GM21381 (cell line): ENCODE data around the gene CIDEA.

Source experiments
- ATAC-seq: cut with Tn5 transposase; IDR thresholded peaks from one replicate; pipeline ENCODE4 v1.9.1; 2021; ENCODE audit warnings: mild to moderate bottlenecking, moderate library complexity; ENCODE audit not compliant: unreplicated experiment

The CIDEA gene

GRCh38 chr18:12317664-12318333 lies 63.6 kb downstream of the CIDEA start:
- ATAC-seq: no peak

GRCh38 chr18:12318334-12318697 lies 64.2 kb downstream of the CIDEA start:
- no peak for ATAC-seq

GRCh38 chr18:12318857-12319256 lies 64.7 kb downstream of the CIDEA start:
- no peak for ATAC-seq

GRCh38 chr18:12321333-12321732 lies 67.2 kb downstream of the CIDEA start:
- peak; percentile 73 for ATAC-seq

- no peak for ATAC-seq
Measured at GRCh38 chr18:12324991-12325725, 71.0 kb downstream of the CIDEA start.

GRCh38 chr18:12325726-12326245 lies 71.6 kb downstream of the CIDEA start:
- ATAC-seq: no peak

- ATAC-seq: no peak
Measured at GRCh38 chr18:12326711-12327460, 72.7 kb downstream of the CIDEA start.
